Brain microvascular endothelial cell (primary cell): ENCODE data around the gene DDX42.

ENCODE experiments used
- DNase-seq: peaks from one replicate; pipeline ENCODE4 v3.0.0-alpha.2; 2020
- H3K27ac ChIP-seq: fragments of 250-450 bp; sonication (Bioruptor Pico); 2 replicates; pipeline ENCODE4 v1.5.1; 2020; ENCODE audit warnings: mild to moderate bottlenecking, moderate library complexity
- H3K27me3 ChIP-seq: fragments of 250-450 bp; sonication (Bioruptor Pico); replicated peaks from 2 replicates; pipeline ENCODE4 v1.5.1; 2020; ENCODE audit warnings: mild to moderate bottlenecking
- H3K36me3 ChIP-seq: fragments of 250-450 bp; sonication (Bioruptor Pico); replicated peaks from 2 replicates; pipeline ENCODE4 v1.5.1; 2020; ENCODE audit warnings: mild to moderate bottlenecking
- H3K4me3 ChIP-seq: 2 replicates; pipeline ENCODE4 v1.5.1; 2011; ENCODE audit warnings: low read depth, mild to moderate bottlenecking, control low read depth, low read length, moderate library complexity
- in situ Hi-C: cut with HindIII; loops from 2 replicates; pipeline ENCODE4 v1.10.0; 2017; ENCODE audit warnings: low sequenced_read_pairs, low pct_ligation_motif_present
- TF ChIP-seq, protein P1 (sequence below): IDR thresholded peaks from 2 replicates; pipeline ENCODE4 v1.5.1; 2011; ENCODE audit warnings: low read depth, mild to moderate bottlenecking, moderate library complexity, low read length, control low read depth, inconsistent platforms; ENCODE audit errors: missing control alignments

DDX42 gene

GRCh38 chr17:63805591-63805990 is 31.6 kb downstream of the DDX42 start:
- DNase-seq, result no peak
- Histone ChIP-seq H3K4me3 (no peak overlapping the region), H3K27me3 (no peaks in the 10 kb centered on the region), H3K36me3 (peaks cover 79% of the 10 kb centered on the region), H3K27ac (no peak overlapping the region)
- TF ChIP-seq, protein P1, sequence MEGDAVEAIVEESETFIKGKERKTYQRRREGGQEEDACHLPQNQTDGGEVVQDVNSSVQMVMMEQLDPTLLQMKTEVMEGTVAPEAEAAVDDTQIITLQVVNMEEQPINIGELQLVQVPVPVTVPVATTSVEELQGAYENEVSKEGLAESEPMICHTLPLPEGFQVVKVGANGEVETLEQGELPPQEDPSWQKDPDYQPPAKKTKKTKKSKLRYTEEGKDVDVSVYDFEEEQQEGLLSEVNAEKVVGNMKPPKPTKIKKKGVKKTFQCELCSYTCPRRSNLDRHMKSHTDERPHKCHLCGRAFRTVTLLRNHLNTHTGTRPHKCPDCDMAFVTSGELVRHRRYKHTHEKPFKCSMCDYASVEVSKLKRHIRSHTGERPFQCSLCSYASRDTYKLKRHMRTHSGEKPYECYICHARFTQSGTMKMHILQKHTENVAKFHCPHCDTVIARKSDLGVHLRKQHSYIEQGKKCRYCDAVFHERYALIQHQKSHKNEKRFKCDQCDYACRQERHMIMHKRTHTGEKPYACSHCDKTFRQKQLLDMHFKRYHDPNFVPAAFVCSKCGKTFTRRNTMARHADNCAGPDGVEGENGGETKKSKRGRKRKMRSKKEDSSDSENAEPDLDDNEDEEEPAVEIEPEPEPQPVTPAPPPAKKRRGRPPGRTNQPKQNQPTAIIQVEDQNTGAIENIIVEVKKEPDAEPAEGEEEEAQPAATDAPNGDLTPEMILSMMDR, result no peak
- in situ Hi-C loops, result no loop called here

DNA sequence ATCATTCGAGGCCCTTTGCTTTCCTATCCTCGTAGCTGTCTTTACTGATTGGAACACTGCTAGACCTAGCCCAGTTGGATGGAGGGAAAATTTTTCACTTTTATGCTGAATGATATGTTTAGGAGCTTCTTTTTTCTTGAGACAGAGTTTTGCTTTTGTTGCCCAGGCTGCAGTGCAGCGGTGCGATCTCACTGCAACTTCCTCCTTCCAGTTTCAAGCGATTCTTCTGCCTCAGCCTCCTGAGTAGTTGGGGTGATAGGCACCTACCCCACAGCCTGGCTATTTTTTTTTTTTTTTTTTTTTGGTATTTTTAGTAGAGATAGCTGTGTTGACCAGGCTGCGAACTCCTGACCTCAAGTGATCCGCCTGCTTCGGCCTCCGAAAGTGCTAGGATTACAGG is 36.0 kb downstream of the DDX42 start:
- no peak for DNase-seq
- TF ChIP-seq, protein P1, result no peak
- H3K27me3 ChIP-seq, result no peaks in the 10 kb centered on the region
- H3K4me3 ChIP-seq, result no peak overlapping the region
- H3K36me3 ChIP-seq, result peaks cover 86% of the 10 kb centered on the region
- in situ Hi-C loops, result no loop called here
- H3K27ac ChIP-seq, result no peak overlapping the region

- DNase-seq, result no peak
- in situ Hi-C loops, result no loop called here
- no peaks in the 10 kb centered on the region for H3K27me3 ChIP-seq
- no peak overlapping the region for H3K4me3 ChIP-seq
- TF ChIP-seq, protein P1, result no peak
- H3K36me3 ChIP-seq, result peaks cover 95% of the 10 kb centered on the region
- no peak overlapping the region for H3K27ac ChIP-seq
Observed at GRCh38 chr17:63816123-63816522, 42.2 kb downstream of the DDX42 start.

GRCh38 chr17:63816669-63817068 is 42.7 kb downstream of the DDX42 start:
- no peak overlapping the region for H3K27ac ChIP-seq
- H3K27me3 ChIP-seq, result no peaks in the 10 kb centered on the region
- in situ Hi-C loops, result no loop called here
- peaks cover 95% of the 10 kb centered on the region for H3K36me3 ChIP-seq
- TF ChIP-seq, protein P1, result no peak
- DNase-seq, result no peak
- H3K4me3 ChIP-seq, result no peak overlapping the region

DNA sequence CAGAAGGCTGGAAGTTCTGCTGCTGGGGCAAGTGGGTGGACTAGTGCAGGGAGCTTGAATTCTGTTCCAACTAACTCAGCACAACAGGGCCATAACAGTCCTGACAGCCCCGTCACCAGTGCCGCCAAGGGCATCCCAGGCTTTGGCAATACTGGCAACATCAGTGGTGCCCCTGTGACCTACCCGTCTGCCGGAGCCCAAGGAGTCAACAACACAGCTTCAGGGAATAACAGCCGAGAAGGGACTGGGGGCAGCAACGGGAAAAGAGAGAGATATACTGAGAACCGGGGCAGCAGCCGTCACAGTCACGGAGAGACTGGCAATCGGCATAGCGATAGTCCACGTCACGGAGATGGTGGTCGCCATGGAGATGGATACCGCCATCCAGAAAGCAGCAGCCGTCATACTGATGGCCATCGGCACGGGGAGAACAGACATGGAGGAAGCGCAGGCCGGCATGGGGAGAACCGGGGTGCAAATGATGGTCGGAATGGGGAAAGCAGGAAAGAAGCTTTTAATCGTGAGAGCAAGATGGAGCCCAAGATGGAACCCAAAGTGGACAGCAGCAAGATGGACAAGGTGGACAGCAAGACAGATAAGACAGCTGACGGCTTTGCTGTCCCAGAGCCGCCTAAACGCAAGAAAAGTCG is 43.9 kb downstream of the DDX42 start:
- peaks cover 95% of the 10 kb centered on the region for H3K36me3 ChIP-seq
- H3K4me3 ChIP-seq, result no peak overlapping the region
- in situ Hi-C loops, result no loop called here
- TF ChIP-seq, protein P1, result no peak
- no peak for DNase-seq
- H3K27ac ChIP-seq, result no peak overlapping the region
- H3K27me3 ChIP-seq, result no peaks in the 10 kb centered on the region

- H3K27ac ChIP-seq, result no peak overlapping the region
- TF ChIP-seq, protein P1, result no peak
- in situ Hi-C loops, result no loop called here
- H3K4me3 ChIP-seq, result no peak overlapping the region
- no peaks in the 10 kb centered on the region for H3K27me3 ChIP-seq
- DNase-seq, result no peak
- peaks cover 96% of the 10 kb centered on the region for H3K36me3 ChIP-seq
Observed at GRCh38 chr17:63819131-63819530, 45.2 kb downstream of the DDX42 start.
